Renal cortical epithelial cell (primary cell): ENCODE results near the gene SLC15A5. TPM values are rescaled to one million over a fixed set of nuclear protein-coding genes. Genes with fewer than 3 reads are reported as not detected.

Experiments used
- DNase-seq: peaks from one replicate; pipeline ENCODE4 v3.0.0-alpha.2; 2011; ENCODE audit warnings: low read depth
- total RNA-seq: library from RNA; depleted of rRNA; stranded (reverse); fragments of >200 nt; gene quantifications from 2 replicates; pipeline ENCODE4 v1.2.3, GENCODE V29; 2014

The SLC15A5 gene
- total RNA-seq, 1 donor from 2014 or later = not detected

GRCh38 chr12:16260206-16260605 is 17.3 kb downstream of the SLC15A5 start:
- DNase-seq = no peak

- peak; percentile 56 for DNase-seq
These were observed 18.5 kb downstream of the SLC15A5 start for GRCh38 chr12:16258963-16259362.

GRCh38 chr12:16246264-16246663 is 31.2 kb downstream of the SLC15A5 start:
- DNase-seq = no peak

GRCh38 chr12:16245209-16245608 is 32.3 kb downstream of the SLC15A5 start:
- no peak for DNase-seq

GRCh38 chr12:16243487-16244412 is 33.7 kb downstream of the SLC15A5 start:
- DNase-seq = no peak

- no peak for DNase-seq
These were observed 36.1 kb downstream of the SLC15A5 start for GRCh38 chr12:16241346-16241745.

- peak; percentile 31 for DNase-seq
These were observed 38.8 kb downstream of the SLC15A5 start for GRCh38 chr12:16238661-16239060.

GRCh38 chr12:16229676-16230075 is 47.8 kb downstream of the SLC15A5 start:
- no peak for DNase-seq

GRCh38 chr12:16228067-16228466 is 49.4 kb downstream of the SLC15A5 start:
- no peak for DNase-seq

GRCh38 chr12:16225692-16226091 is 51.8 kb downstream of the SLC15A5 start:
- DNase-seq = no peak

- DNase-seq = no peak
These were observed 53.3 kb downstream of the SLC15A5 start for GRCh38 chr12:16224196-16224595.

GRCh38 chr12:16221776-16222175 is 55.7 kb downstream of the SLC15A5 start:
- no peak for DNase-seq

GRCh38 chr12:16220120-16220519 is 57.4 kb downstream of the SLC15A5 start:
- no peak for DNase-seq

GRCh38 chr12:16218934-16219751 is 58.3 kb downstream of the SLC15A5 start:
- peak; percentile 51 for DNase-seq

GRCh38 chr12:16218234-16218633 is 59.3 kb downstream of the SLC15A5 start:
- DNase-seq = no peak

- DNase-seq = no peak
These were observed 65.8 kb downstream of the SLC15A5 start for GRCh38 chr12:16211731-16212130.

GRCh38 chr12:16198884-16199283 is 78.6 kb downstream of the SLC15A5 start:
- no peak for DNase-seq

GRCh38 chr12:16197600-16197999 is 79.9 kb downstream of the SLC15A5 start:
- DNase-seq = no peak

GRCh38 chr12:16189849-16190248 is 87.6 kb downstream of the SLC15A5 start:
- peak; percentile 49 for DNase-seq

GRCh38 chr12:16187660-16188059 is 89.8 kb downstream of the SLC15A5 start:
- DNase-seq = no peak

- peak; percentile 2 for DNase-seq
These were observed 92.8 kb downstream of the SLC15A5 start for GRCh38 chr12:16184681-16185080.

- DNase-seq = no peak
These were observed 93.9 kb downstream of the SLC15A5 start for GRCh38 chr12:16183541-16183940.

- DNase-seq = peak; percentile 26
These were observed 101.6 kb downstream of the SLC15A5 start for GRCh38 chr12:16175840-16176239.
